OCI-LY7 (cell line): Measurements from ENCODE around the gene NHLRC2. TPM values are rescaled to one million over a fixed set of nuclear protein-coding genes. Genes with fewer than 3 reads are reported as not detected.

ENCODE experiments used
- BruUV-seq: library from RNA; stranded (reverse); fragments of 400-500 nt; replicated peaks from 2 replicates; lab custom pipeline; 2021; lab: Mats Ljungman, UMichigan
- CTCF ChIA-PET: fragments of 300-600 bp; sonication (Branson Sonifier 250); formaldehyde crosslinking; loops from one replicate; lab custom pipeline; 2022; ENCODE audit warnings: antibody characterized with exemption; ENCODE audit not compliant: unreplicated experiment; lab: Charles Lee
- POLR2A ChIA-PET: fragments of 300-600 bp; sonication (Branson Sonifier 250); formaldehyde crosslinking; loops from one replicate; lab custom pipeline; 2022; ENCODE audit warnings: antibody characterized with exemption; lab: Charles Lee
- DNase-seq: peaks from one replicate; pipeline ENCODE4 v3.0.0-alpha.2; 2015; ENCODE audit warnings: low spot score
- H2AFZ ChIP-seq: fragments of 200-600 bp; sonication (generic), shearing (Covaris generic); 2 replicates; pipeline ENCODE4 v1.6.1; 2014; ENCODE audit warnings: mild to moderate bottlenecking, antibody characterized with exemption, low read length, moderate library complexity
- H3K27ac ChIP-seq: fragments of 200-600 bp; sonication (generic); 2 replicates; pipeline ENCODE4 v1.5.1; 2014; ENCODE audit warnings: mixed run types, low read depth, mild to moderate bottlenecking, moderate library complexity, low read length, inconsistent platforms; ENCODE audit not compliant: poor library complexity, severe bottlenecking
- H3K36me3 ChIP-seq: fragments of 200-600 bp; sonication (generic); 2 replicates; pipeline ENCODE4 v1.6.1; 2014; ENCODE audit warnings: mild to moderate bottlenecking, antibody characterized with exemption, low read length, moderate library complexity, mixed read lengths; ENCODE audit not compliant: insufficient read depth
- H3K4me1 ChIP-seq: fragments of 200-600 bp; sonication (generic); 2 replicates; pipeline ENCODE4 v1.5.1; 2014; ENCODE audit warnings: mild to moderate bottlenecking, low read length; ENCODE audit not compliant: insufficient read depth, poor library complexity, severe bottlenecking
- H3K4me2 ChIP-seq: fragments of 200-600 bp; sonication (generic); 2 replicates; pipeline ENCODE4 v1.6.1; 2014; ENCODE audit warnings: mild to moderate bottlenecking, low read length
- H3K4me3 ChIP-seq: fragments of 200-600 bp; sonication (generic); 2 replicates; pipeline ENCODE4 v1.5.1; 2014; ENCODE audit warnings: mild to moderate bottlenecking, low read depth, low read length; ENCODE audit not compliant: poor library complexity, severe bottlenecking
- H3K79me2 ChIP-seq: fragments of 200-600 bp; sonication (generic); 2 replicates; pipeline ENCODE4 v1.6.1; 2016; ENCODE audit warnings: low read depth, mild to moderate bottlenecking, low read length, moderate library complexity, mixed read lengths; ENCODE audit not compliant: insufficient read depth
- H3K9me2 ChIP-seq: fragments of 200-600 bp; sonication (generic); 2 replicates; pipeline ENCODE4 v1.6.1; 2016; ENCODE audit warnings: mild to moderate bottlenecking, low read length, mixed read lengths; ENCODE audit not compliant: insufficient read depth
- H3K9me3 ChIP-seq: fragments of 200-600 bp; sonication (generic); 2 replicates; pipeline ENCODE4 v1.6.1; 2014; ENCODE audit warnings: mild to moderate bottlenecking, mixed run types, low read length, mixed read lengths
- H4K20me1 ChIP-seq: fragments of 200-600 bp; sonication (generic); 2 replicates; pipeline ENCODE4 v1.6.1; 2014; ENCODE audit warnings: mild to moderate bottlenecking, antibody characterized with exemption, low read length, moderate library complexity, mixed read lengths; ENCODE audit not compliant: insufficient read depth
- CTCF ChIP-seq: fragments of 200-600 bp; sonication (generic); conservative IDR thresholded peaks from 2 replicates; pipeline ENCODE4 v1.5.1; 2014; ENCODE audit warnings: mild to moderate bottlenecking, antibody characterized with exemption, low read length, moderate library complexity, mixed read lengths
- EZH2phosphoT487 ChIP-seq: fragments of 200-600 bp; sonication (generic); IDR thresholded peaks from 2 replicates; pipeline ENCODE4 v1.6.1; 2018; ENCODE audit warnings: low read depth, borderline replicate concordance, mild to moderate bottlenecking, mixed run types, antibody characterized with exemption, low read length, moderate library complexity, mixed read lengths
- intact Hi-C: fragments of 100-400 bp; cut with micrococcal nuclease; formaldehyde crosslinking; loops from one replicate; pipeline ENCODE4 v1.10.0; 2022; ENCODE audit not compliant: unreplicated experiment
- total RNA-seq, 2 experiments: library from RNA; depleted of rRNA in 1 of 2; stranded (reverse); fragments of >200 nt in 1 of 2; shearing (Covaris generic) in 1 of 2; gene quantifications; 2 replicates each; pipeline ENCODE4 v1.2.3, GENCODE V29; 2014 to 2022

NHLRC2 gene
- total RNA-seq, 2 experiments from 2014 or later, result 28.6 to 44.5 TPM

GRCh38 chr10:113842171-113842570 is 12.3 kb upstream of the NHLRC2 start:
- CTCF ChIA-PET, result no interaction called here

GRCh38 chr10:113843972-113844485 is 10.4 kb upstream of the NHLRC2 start:
- no peak for TF ChIP-seq EZH2phosphoT487
- no peak for TF ChIP-seq CTCF
- intact Hi-C loops, result no loop called here
- H3K4me1 ChIP-seq, result peaks cover 20% of the 10 kb centered on the region
- H3K9me2 ChIP-seq, result no peaks in the 10 kb centered on the region
- peaks cover 9% of the 10 kb centered on the region; the same call in 1 of the 2 replicates for H3K79me2 ChIP-seq
- no peak overlapping the region for H2AFZ ChIP-seq
- POLR2A ChIA-PET, result interaction anchor here (0.7 to 1.4 kb wide), 3 partner anchors 15 to 31 kb away, joined by 3 to 5 read pairs (median 4); no protein-coding TSS in a partner anchor
- BruUV-seq, result no TSS peak
- DNase-seq, result no peak
- no peaks in the 10 kb centered on the region for H4K20me1 ChIP-seq
- H3K27ac ChIP-seq, result no peak overlapping the region
- peaks cover 69% of the 10 kb centered on the region for H3K36me3 ChIP-seq
- CTCF ChIA-PET, result no interaction called here
- H3K9me3 ChIP-seq, result no peaks in the 10 kb centered on the region
- H3K4me3 ChIP-seq, result no peak overlapping the region
- no peak overlapping the region for H3K4me2 ChIP-seq

More at GRCh38 chr10:113842171-113842570, 12.3 kb upstream of the NHLRC2 start:
- Histone ChIP-seq H3K9me2 (no peaks in the 10 kb centered on the region), H3K4me1 (peaks cover 14% of the 10 kb centered on the region), H3K36me3 (peaks cover 77% of the 10 kb centered on the region), H4K20me1 (no peaks in the 10 kb centered on the region; the same call in 1 of the 2 replicates), H3K79me2 (peaks cover 6% of the 10 kb centered on the region; the same call in 1 of the 2 replicates), H3K9me3 (no peaks in the 10 kb centered on the region), H3K4me2 (no peak overlapping the region), H3K4me3 (no peak overlapping the region), H3K27ac (no peak overlapping the region), H2AFZ (no peak overlapping the region)
- POLR2A ChIA-PET, result interaction anchor here (0.6 to 1.7 kb wide), 3 partner anchors 11 to 119 kb away, joined by 3 to 5 read pairs (median 3); no protein-coding TSS in a partner anchor
- DNase-seq, result no peak
- no TSS peak for BruUV-seq
- no peak for TF ChIP-seq CTCF
- intact Hi-C loops, result no loop called here

- H3K9me2 ChIP-seq, result no peaks in the 10 kb centered on the region
- BruUV-seq, result no TSS peak
- ChIA-PET CTCF (no interaction called here), POLR2A (no interaction called here)
- no peaks in the 10 kb centered on the region for H3K9me3 ChIP-seq
- no peak overlapping the region for H2AFZ ChIP-seq
- H3K27ac ChIP-seq, result no peak overlapping the region
- H3K4me1 ChIP-seq, result peaks cover 40% of the 10 kb centered on the region
- H3K4me2 ChIP-seq, result peak overlapping the region; percentile 34
- H3K36me3 ChIP-seq, result peaks cover 66% of the 10 kb centered on the region
- no peak overlapping the region for H3K4me3 ChIP-seq
- no peaks in the 10 kb centered on the region for H4K20me1 ChIP-seq
- H3K79me2 ChIP-seq, result peaks cover 22% of the 10 kb centered on the region; the same call in 1 of the 2 replicates
- no peak for DNase-seq
- TF ChIP-seq CTCF (no peak), EZH2phosphoT487 (no peak)
- intact Hi-C loops, result no loop called here
Observed at GRCh38 chr10:113846036-113846435, 8.4 kb upstream of the NHLRC2 start.
